VCaP (cell line): ENCODE results near the gene UBALD2.
"Not testable (repeated sequence)": the region's sequence is repeated elsewhere in the genome, so short reads cannot be mapped to it uniquely, and the experiment has no call there.

Experiments used
- H3K27ac ChIP-seq: fragments of 450-650 bp; 2 replicates; pipeline ENCODE4 v1.5.1; 2017
- TF ChIP-seq, protein P1 (sequence below): fragments of 450-650 bp; conservative IDR thresholded peaks from 2 replicates; pipeline ENCODE4 v1.5.1; 2017; ENCODE audit warnings: mild to moderate bottlenecking, moderate library complexity

UBALD2 gene

DNA sequence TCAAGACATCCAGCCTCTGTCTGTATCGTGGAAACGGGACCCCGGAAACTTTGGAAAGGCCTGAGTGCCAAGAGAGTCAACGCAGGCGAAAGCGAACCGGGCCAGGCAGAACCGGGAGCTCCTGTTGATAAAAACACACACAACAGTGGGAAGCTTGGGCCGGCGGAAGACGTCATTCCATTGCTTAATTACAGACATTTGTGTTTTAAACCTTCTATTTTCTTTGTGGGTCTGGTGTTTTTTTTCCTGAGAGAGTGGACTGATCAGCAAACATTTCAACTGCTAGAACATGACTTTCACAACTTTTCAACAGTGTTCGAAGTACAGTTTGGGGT is 24.0 kb upstream of the UBALD2 start:
- TF ChIP-seq, protein P1, sequence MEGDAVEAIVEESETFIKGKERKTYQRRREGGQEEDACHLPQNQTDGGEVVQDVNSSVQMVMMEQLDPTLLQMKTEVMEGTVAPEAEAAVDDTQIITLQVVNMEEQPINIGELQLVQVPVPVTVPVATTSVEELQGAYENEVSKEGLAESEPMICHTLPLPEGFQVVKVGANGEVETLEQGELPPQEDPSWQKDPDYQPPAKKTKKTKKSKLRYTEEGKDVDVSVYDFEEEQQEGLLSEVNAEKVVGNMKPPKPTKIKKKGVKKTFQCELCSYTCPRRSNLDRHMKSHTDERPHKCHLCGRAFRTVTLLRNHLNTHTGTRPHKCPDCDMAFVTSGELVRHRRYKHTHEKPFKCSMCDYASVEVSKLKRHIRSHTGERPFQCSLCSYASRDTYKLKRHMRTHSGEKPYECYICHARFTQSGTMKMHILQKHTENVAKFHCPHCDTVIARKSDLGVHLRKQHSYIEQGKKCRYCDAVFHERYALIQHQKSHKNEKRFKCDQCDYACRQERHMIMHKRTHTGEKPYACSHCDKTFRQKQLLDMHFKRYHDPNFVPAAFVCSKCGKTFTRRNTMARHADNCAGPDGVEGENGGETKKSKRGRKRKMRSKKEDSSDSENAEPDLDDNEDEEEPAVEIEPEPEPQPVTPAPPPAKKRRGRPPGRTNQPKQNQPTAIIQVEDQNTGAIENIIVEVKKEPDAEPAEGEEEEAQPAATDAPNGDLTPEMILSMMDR: no peak
- H3K27ac ChIP-seq: peak overlapping the region; percentile 79

DNA sequence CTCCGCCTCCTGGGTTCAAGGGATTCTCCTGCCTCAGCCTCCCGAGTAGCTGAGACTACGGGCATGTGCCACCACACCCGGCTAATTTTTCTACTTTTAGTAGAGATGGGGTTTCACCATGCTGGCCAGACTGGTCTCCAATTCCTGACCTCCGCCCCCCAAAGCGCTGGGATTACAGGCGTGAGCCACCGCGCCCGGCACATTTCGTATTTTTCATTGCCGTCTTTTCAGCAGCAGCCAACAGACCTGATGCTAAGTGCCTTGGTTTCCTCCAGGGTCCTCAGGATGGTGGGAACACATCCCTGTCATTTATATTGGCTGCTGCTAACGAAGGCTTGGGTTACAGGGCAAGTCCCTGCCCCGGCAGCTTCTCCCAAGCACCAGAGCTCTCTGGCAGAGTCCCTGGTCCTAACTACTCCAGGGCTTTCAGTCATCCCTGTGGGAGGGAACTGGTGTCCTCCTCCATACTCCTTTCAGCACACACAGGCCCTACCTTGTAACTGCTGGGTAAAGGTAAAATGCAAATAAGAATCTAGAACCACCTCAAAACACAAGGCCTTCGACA is 23.4 kb upstream of the UBALD2 start:
- H3K27ac ChIP-seq: peak overlapping the region; percentile 79

DNA sequence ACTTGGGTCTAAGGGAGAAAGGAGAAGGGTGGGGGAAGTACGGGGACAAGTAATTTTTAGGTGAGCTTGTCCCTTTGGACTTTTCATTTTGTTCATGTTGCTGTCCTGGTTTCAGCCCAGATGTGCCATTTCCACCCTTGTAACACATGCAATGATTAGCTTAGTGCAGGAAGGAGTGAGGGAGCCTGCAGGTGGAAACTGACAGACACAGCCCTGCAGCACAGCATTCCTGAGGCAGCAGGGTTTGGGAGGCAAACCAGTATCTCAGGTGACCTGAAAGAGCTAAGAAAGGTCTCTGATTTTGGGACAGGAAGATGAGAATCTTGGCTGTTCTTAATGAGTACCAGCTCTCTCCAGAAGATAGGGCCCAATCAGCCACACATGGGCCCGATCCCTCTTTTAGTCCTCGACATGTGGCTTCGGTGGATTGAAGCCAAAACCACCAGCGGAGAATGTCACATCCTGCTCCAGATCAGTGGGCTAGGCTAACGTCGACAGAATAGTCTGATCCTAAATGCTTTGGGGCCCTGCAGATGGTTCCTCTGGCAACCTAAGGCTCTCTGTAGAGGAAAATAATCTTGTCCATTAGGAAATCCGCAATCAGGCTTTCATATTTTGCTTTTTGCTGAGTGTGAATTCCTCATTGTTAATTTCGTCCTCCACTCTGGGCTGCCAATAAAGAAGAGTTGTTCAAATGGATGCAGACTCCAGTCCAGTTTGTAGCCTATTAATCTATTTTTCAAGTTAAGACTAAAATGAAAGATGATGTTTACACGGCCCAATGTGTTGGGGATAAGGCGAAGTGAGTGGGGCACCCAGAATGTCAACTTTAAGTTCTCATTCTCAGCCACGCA is 21.1 kb upstream of the UBALD2 start:
- no peak overlapping the region for H3K27ac ChIP-seq

More for the DNA sequence above, 23.4 kb upstream of the UBALD2 start:
- TF ChIP-seq, protein P1: no peak

DNA sequence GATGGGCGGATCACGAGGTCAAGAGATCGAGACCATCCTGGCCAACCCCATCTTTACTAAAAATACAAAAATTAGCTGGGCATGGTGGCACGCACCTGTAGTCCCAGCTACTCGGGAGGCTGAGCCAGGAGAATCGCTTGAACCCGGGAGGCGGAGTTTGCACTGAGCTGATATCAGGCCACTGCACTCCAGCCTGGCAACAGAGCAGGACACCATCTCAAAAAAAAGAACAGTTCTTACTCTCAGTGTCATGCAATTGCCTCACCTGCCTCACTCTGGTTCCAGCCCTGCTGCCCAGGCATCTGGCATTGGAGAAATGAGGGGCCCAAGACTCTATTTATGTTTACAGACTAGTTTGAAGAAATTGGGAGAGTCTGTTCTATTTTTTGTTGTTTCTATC is 20.4 kb upstream of the UBALD2 start:
- H3K27ac ChIP-seq: not testable (repeated sequence)

More for the DNA sequence above, 21.1 kb upstream of the UBALD2 start:
- TF ChIP-seq, protein P1: no peak

DNA sequence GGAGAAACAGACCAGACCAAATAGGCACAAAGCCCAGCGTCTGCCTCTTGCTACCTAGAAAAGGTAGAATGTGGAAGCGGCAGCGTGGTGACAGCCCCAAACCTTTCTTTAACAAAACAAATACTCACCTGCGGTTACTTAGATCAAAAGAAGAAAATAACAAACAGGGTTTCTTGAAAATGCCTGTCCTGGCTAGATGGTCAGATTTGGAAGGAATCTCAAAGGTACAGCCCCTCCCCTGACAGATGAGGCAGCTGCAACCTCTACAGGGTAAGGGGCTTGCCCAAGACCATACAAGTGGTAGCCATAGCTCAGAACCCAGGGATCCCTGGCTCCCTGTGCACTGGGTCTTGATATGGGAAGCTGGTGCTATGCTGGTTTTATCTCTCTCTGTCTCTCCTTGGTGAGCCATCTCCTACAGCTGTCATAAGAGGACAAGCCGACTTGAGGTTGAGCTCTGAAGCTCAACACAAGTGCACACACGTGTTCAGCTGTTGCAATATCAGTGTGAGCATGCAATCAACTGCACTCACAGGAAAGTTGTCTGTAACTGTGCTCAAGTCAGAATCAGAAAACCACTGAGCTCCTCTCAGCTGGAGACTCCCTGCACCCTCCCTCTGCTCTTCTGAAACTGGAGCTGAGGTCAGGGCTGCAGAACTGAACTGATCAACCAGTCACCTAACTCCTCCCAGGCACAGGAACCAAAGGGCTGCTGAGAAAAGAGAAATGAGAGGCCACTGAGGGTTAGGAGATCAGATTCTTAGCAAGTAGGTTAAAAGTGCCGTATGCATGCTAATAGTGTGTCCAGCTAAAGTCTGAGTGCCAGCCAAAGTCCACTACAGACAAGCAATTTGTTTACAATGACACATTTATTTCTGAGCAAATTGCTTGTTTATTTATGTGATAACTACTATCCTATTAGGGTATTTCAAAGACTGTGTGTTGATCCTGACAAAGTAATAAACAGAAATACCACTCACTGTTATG is 18.8 kb upstream of the UBALD2 start:
- H3K27ac ChIP-seq: no peak overlapping the region
- TF ChIP-seq, protein P1: no peak

DNA sequence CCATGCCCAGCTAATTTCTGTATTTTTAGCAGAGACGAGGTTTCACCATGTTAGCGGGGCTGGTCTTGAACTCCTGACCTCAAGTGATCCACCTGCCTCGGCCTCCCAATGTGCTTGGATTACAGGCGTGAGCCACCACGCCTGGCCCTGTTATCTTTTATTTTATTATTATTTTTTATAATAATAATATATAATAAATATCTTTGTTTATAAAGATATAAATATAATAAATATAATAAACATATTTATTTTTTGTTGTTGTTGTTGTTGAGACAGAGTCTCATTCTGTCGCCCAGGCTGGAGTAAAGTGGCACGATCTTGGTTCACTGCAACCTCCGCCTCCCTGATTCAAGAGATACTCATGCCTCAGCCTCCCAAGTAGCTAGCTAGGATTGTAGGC is 17.8 kb upstream of the UBALD2 start:
- H3K27ac ChIP-seq: no peak overlapping the region
- TF ChIP-seq, protein P1: no peak

DNA sequence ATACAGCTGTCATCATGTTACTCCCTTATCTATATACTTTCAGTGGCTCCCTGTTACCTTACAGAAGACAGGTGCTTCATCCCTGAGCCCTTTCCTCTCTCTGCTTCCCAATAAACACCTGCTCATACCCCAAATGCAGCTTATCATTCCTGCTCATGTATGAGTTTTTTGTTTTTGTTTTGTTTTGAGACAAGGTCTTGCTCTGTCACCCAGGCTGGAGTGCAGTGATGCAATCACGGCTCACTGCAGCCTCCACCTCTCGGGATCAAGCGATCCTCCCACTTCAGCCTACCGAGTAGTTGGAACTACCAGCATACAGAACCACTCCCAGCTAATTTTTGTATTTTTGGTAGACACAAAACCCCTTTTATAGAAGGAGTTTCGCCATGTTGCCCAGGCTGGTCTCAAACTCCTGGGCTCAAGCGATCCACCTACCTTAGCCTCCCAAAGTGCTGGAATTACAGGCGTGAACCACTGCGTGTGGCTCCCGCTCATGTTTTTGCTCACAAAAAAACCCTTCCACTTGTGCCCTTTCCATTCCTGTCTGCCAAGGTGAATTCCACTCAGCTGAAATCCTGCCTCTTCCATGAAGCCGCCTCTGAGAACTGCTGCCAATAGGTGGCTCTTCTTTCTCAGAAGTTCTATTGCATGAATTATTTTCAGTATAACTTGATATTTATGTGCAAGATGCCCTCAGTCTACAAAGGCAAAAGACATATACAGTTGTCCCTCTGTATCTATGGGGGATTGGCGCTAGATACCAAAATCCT is 16.9 kb upstream of the UBALD2 start:
- TF ChIP-seq, protein P1: peak; percentile 42
- no peak overlapping the region for H3K27ac ChIP-seq
